ENCODE measurements around the gene AIF1L.
A peak's percentile ranks its signal among the peaks of the same experiment; 100 is the strongest.
"Not testable (repeated sequence)": the region's sequence is repeated elsewhere in the genome, so short reads cannot be mapped to it uniquely, and the experiment has no call there.

The AIF1L gene

GRCh38 chr9:131125288-131126058 lies 29.1 kb downstream of the AIF1L start, which contains the start of gene NUP214:
NUP214 (plus strand) TSS chr9:131125586; CDS start chr9:131125705, 119 bp downstream.
- peak; percentile 100 for DNase-seq

GRCh38 chr9:131126059-131126426 lies 29.7 kb downstream of the AIF1L start:
- no peak for DNase-seq

GRCh38 chr9:131129183-131129582 lies 32.9 kb downstream of the AIF1L start:
- DNase-seq = no peak

- no peak for DNase-seq
These were observed 42.3 kb downstream of the AIF1L start for GRCh38 chr9:131138676-131139075.

- no peak for DNase-seq
These were observed 43.8 kb downstream of the AIF1L start for GRCh38 chr9:131140112-131140511.

GRCh38 chr9:131140550-131140949 lies 44.2 kb downstream of the AIF1L start:
- no peak for DNase-seq

GRCh38 chr9:131142160-131142559 lies 45.8 kb downstream of the AIF1L start:
- DNase-seq = no peak

GRCh38 chr9:131144201-131144600 lies 47.9 kb downstream of the AIF1L start:
- DNase-seq = no peak

- no peak for DNase-seq
These were observed 48.9 kb downstream of the AIF1L start for GRCh38 chr9:131145245-131145644.

- DNase-seq = no peak
These were observed 49.9 kb downstream of the AIF1L start for GRCh38 chr9:131146186-131146585.

GRCh38 chr9:131148276-131148675 lies 51.9 kb downstream of the AIF1L start:
- DNase-seq = no peak

- DNase-seq = no peak
These were observed 52.8 kb downstream of the AIF1L start for GRCh38 chr9:131148966-131149687.

- no peak for DNase-seq
These were observed 53.3 kb downstream of the AIF1L start for GRCh38 chr9:131149688-131150053.

- no peak for DNase-seq
These were observed 57.3 kb downstream of the AIF1L start for GRCh38 chr9:131153595-131153994.

GRCh38 chr9:131158673-131159072 lies 62.3 kb downstream of the AIF1L start:
- DNase-seq = not testable (repeated sequence)

GRCh38 chr9:131160416-131161112 lies 64.2 kb downstream of the AIF1L start:
- DNase-seq = no peak

GRCh38 chr9:131161585-131161984 lies 65.3 kb downstream of the AIF1L start:
- no peak for DNase-seq

GRCh38 chr9:131162886-131163285 lies 66.6 kb downstream of the AIF1L start:
- no peak for DNase-seq

GRCh38 chr9:131165523-131165922 lies 69.2 kb downstream of the AIF1L start:
- DNase-seq = no peak

- no peak for DNase-seq
These were observed 70.9 kb downstream of the AIF1L start for GRCh38 chr9:131167146-131167692.

GRCh38 chr9:131167936-131168335 lies 71.6 kb downstream of the AIF1L start:
- no peak for DNase-seq

GRCh38 chr9:131169563-131170240 lies 73.4 kb downstream of the AIF1L start:
- DNase-seq = no peak

Data from activated CD4-positive, alpha-beta T cell treated with anti-CD3 and anti-CD28 coated beads, Interleukin-2, amount 50 U/mL, for 48 hours (primary cell).